ENCODE data around the gene PRR23C.

Gene PRR23C

DNA sequence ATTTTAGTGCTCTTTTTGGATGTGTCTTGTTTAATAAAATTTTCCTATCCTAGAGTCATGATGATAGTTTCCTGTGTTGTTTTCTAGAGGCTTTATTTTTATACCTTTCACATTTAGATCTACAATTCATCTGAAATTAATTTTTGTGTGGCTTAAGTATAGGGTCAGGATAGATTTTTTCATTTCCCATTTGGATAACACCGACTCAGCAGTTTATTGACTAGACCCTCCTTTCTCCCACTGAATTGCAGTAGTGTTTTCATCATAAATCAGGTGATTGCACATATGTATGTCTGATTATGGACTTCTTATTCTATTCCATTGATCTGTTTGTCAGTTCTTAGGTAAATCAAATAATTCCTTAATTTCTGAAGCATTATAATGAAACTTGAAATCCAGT is 49.0 kb downstream of the PRR23C start:
- no peak for DNase-seq (ENCODE audit: low read depth)
